GM12891 (cell line): ENCODE data around the gene TENM4.

Experiments
- POLR2A ChIP-seq: IDR thresholded peaks from 2 replicates; pipeline ENCODE4 v1.6.1; 2011; ENCODE audit warnings: low read depth, low read length, control low read depth
- POLR2AphosphoS5 ChIP-seq: IDR thresholded peaks from 2 replicates; pipeline ENCODE4 v1.6.1; 2011; ENCODE audit warnings: low read depth, low read length, control low read depth

DNA sequence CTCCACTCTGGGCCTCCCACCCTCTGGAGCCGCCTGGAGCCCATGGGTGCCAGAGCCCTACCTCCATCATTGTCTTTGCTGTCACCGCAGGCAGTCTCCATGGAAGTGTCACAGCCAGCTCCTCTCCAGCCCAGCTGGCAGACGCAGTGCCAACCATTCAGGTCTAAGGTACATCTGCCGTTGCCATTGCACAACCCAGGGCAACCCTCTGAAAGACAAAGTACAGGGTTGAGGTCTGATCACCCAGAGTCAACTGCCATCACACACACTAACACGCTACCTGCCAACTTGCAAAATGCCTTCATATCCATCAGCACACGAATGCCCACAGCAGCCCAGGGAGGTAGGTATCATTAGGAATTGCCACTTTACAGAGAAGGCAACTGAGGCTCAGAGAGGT lies 669.9 kb downstream of the TENM4 start:
- no peak for TF ChIP-seq POLR2AphosphoS5
- no peak for TF ChIP-seq POLR2A
